Mesendoderm (in vitro differentiated cells): Measurements from ENCODE around the gene LMCD1.

Experiments
- DNase-seq: peaks from one replicate; pipeline ENCODE4 v3.0.0; 2013
- H2AK5ac ChIP-seq: 2 replicates; pipeline ENCODE4 v1.6.1; 2013; ENCODE audit warnings: low read length, inconsistent platforms
- H2BK120ac ChIP-seq: 2 replicates; pipeline ENCODE4 v1.6.1; 2013; ENCODE audit warnings: low read depth, mild to moderate bottlenecking, low read length, moderate library complexity, mixed read lengths
- H2BK15ac ChIP-seq: replicated peaks from 2 replicates; pipeline ENCODE4 v1.6.1; 2013; ENCODE audit warnings: low read depth, mild to moderate bottlenecking, moderate library complexity
- H2BK5ac ChIP-seq: 2 replicates; pipeline ENCODE4 v1.6.1; 2013; ENCODE audit warnings: low read length, inconsistent platforms
- H3K18ac ChIP-seq: 2 replicates; pipeline ENCODE4 v1.6.1; 2013; ENCODE audit warnings: mild to moderate bottlenecking, low read length, mixed read lengths
- H3K23ac ChIP-seq: one replicate; pipeline ENCODE4 v1.6.1; 2013; ENCODE audit warnings: low read length
- H3K27ac ChIP-seq: 2 replicates; pipeline ENCODE4 v1.5.1; 2013; ENCODE audit warnings: low read depth, mild to moderate bottlenecking, inconsistent platforms, low read length, moderate library complexity
- H3K27me3 ChIP-seq: 2 replicates; pipeline ENCODE4 v1.6.1; 2013; ENCODE audit warnings: low read length, control low read depth, mild to moderate bottlenecking, inconsistent platforms; ENCODE audit not compliant: insufficient read depth, poor library complexity
- H3K36me3 ChIP-seq: 2 replicates; pipeline ENCODE4 v1.6.1; 2013; ENCODE audit warnings: low read length, inconsistent platforms; ENCODE audit not compliant: control insufficient read depth, insufficient read depth
- H3K4ac ChIP-seq: one replicate; pipeline ENCODE4 v1.6.1; 2013; ENCODE audit warnings: low read depth, mild to moderate bottlenecking, low read length, moderate library complexity
- H3K4me1 ChIP-seq: 2 replicates; pipeline ENCODE4 v1.6.1; 2013; ENCODE audit warnings: low read depth, low read length, inconsistent platforms; ENCODE audit not compliant: control insufficient read depth
- H3K4me2 ChIP-seq: 2 replicates; pipeline ENCODE4 v1.6.1; 2013; ENCODE audit warnings: low read length
- H3K4me3 ChIP-seq: 2 replicates; pipeline ENCODE4 v1.5.1; 2013; ENCODE audit warnings: mild to moderate bottlenecking, low read length
- H3K56ac ChIP-seq: one replicate; pipeline ENCODE4 v1.6.1; 2013; ENCODE audit warnings: low read length
- H3K79me1 ChIP-seq: 2 replicates; pipeline ENCODE4 v1.6.1; 2013; ENCODE audit warnings: low read length, inconsistent platforms
- H3K79me2 ChIP-seq: 2 replicates; pipeline ENCODE4 v1.6.1; 2013; ENCODE audit warnings: mild to moderate bottlenecking, low read length; ENCODE audit not compliant: control insufficient read depth, insufficient read depth
- H3K9ac ChIP-seq: 2 replicates; pipeline ENCODE4 v1.6.1; 2013; ENCODE audit warnings: low read length, inconsistent platforms
- H4K5ac ChIP-seq: one replicate; pipeline ENCODE4 v1.6.1; 2013; ENCODE audit warnings: low read length
- H4K8ac ChIP-seq: one replicate; pipeline ENCODE4 v1.6.1; 2013; ENCODE audit warnings: low read depth, mild to moderate bottlenecking, control low read depth, low read length, moderate library complexity
- WGBS: extraction: QIAGEN DNeasy Blood & Tissue Kit; methylation state at CpG from one replicate; pipeline ENCODE4 v1.1.7; 2013; ENCODE audit warnings: low lambda C conversion rate, missing lambda C conversion rate; ENCODE audit not compliant: insufficient coverage; ENCODE audit errors: extremely low coverage; 5-methylcytosine and 5-hydroxymethylcytosine counted together

The LMCD1 gene

GRCh38 chr3:8593021-8593827 lies 91.6 kb downstream of the LMCD1 start:
- Histone ChIP-seq H3K23ac (no peak overlapping the region), H3K4me1 (no peaks in the 10 kb centered on the region), H3K27ac (no peak overlapping the region), H2BK120ac (no peak overlapping the region), H3K27me3 (no peaks in the 10 kb centered on the region), H3K4me3 (no peak overlapping the region), H3K18ac (no peak overlapping the region), H2BK5ac (no peak overlapping the region), H2AK5ac (no peak overlapping the region), H3K79me1 (no peaks in the 10 kb centered on the region), H3K56ac (no peak overlapping the region), H3K4me2 (no peak overlapping the region), H2BK15ac (no peak overlapping the region), H3K9ac (no peak overlapping the region), H4K5ac (no peak overlapping the region), H4K8ac (no peak overlapping the region), H3K79me2 (no peaks in the 10 kb centered on the region), H3K4ac (no peak overlapping the region), H3K36me3 (no peaks in the 10 kb centered on the region)
- DNase-seq, result no peak
- no CpG with 5 or more reads among the region's 9 CpGs for WGBS

GRCh38 chr3:8595252-8595651 lies 93.6 kb downstream of the LMCD1 start:
- DNase-seq, result no peak
- no peaks in the 10 kb centered on the region for H3K4me1 ChIP-seq
- H3K79me1 ChIP-seq, result no peaks in the 10 kb centered on the region
- H3K27ac ChIP-seq, result no peak overlapping the region
- no peak overlapping the region for H3K18ac ChIP-seq
- no peak overlapping the region for H3K23ac ChIP-seq
- H2BK120ac ChIP-seq, result no peak overlapping the region
- no peak overlapping the region for H2BK15ac ChIP-seq
- H3K79me2 ChIP-seq, result no peaks in the 10 kb centered on the region
- H3K4me3 ChIP-seq, result no peak overlapping the region
- H3K36me3 ChIP-seq, result no peaks in the 10 kb centered on the region
- no peak overlapping the region for H2BK5ac ChIP-seq
- WGBS, result no CpG with 5 or more reads among the region's 3 CpGs
- H4K5ac ChIP-seq, result no peak overlapping the region
- H3K9ac ChIP-seq, result no peak overlapping the region
- no peak overlapping the region for H4K8ac ChIP-seq
- H3K27me3 ChIP-seq, result no peaks in the 10 kb centered on the region
- no peak overlapping the region for H3K4ac ChIP-seq
- no peak overlapping the region for H3K56ac ChIP-seq
- H3K4me2 ChIP-seq, result no peak overlapping the region
- H2AK5ac ChIP-seq, result no peak overlapping the region

GRCh38 chr3:8595695-8596115 lies 94.1 kb downstream of the LMCD1 start:
- Histone ChIP-seq H3K9ac (no peak overlapping the region), H3K4me2 (no peak overlapping the region), H3K56ac (no peak overlapping the region), H3K27me3 (no peaks in the 10 kb centered on the region), H3K4me3 (no peak overlapping the region), H3K4ac (no peak overlapping the region), H2AK5ac (no peak overlapping the region), H3K79me2 (no peaks in the 10 kb centered on the region), H3K27ac (no peak overlapping the region), H2BK120ac (no peak overlapping the region), H3K23ac (no peak overlapping the region), H3K36me3 (no peaks in the 10 kb centered on the region), H2BK15ac (no peak overlapping the region), H3K79me1 (no peaks in the 10 kb centered on the region), H3K4me1 (no peaks in the 10 kb centered on the region), H4K8ac (no peak overlapping the region), H3K18ac (no peak overlapping the region), H4K5ac (no peak overlapping the region), H2BK5ac (no peak overlapping the region)
- WGBS, result no CpG with 5 or more reads among the region's 9 CpGs
- DNase-seq, result no peak

DNA sequence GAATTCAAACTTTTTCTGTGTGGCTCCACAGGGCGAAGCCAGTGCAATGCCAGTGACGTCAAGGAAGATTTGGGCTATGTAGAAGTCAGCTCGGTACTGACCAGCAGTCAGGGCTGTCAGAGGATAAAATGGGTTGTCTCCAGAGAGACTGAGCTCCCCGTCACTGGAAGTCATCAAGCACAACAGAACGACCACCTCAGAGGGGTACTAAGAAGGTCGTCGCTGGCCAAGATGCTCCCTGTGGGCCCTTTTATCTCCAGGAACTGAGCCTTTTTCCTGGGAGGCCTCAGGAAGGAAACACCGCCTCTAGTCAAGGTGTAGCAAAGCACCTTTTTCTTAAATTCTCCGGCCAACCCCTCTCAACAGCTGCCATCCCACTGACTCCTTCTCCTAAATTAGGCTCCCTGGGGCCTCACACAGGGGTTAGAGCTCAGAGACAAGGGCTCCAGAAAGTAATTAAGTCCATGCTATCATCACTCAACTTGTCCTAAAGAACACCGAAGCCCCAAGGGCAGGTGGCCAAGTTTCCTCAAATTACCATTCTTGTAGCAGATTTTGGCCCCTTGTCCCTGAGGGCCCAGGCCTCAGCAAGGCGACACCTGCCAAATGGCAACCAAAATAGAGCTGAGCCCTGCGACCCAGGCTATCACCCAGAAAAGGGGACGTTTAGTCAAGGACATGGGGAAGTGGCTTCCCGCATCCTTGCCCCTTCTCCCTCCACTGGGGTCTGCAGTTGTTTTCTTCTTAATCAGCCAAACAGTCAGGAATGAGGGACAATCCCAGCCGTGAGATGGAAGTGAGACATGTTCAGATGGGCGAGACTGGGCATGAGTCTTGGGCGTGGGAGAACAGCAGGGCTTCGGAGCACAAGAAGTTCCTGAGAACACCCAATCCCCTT lies 94.9 kb downstream of the LMCD1 start:
- H3K56ac ChIP-seq, result no peak overlapping the region
- no peaks in the 10 kb centered on the region for H3K79me2 ChIP-seq
- H3K18ac ChIP-seq, result no peak overlapping the region
- no peak overlapping the region for H3K23ac ChIP-seq
- no peaks in the 10 kb centered on the region for H3K79me1 ChIP-seq
- H3K9ac ChIP-seq, result no peak overlapping the region
- no peak overlapping the region for H4K5ac ChIP-seq
- H3K27ac ChIP-seq, result no peak overlapping the region
- H2BK120ac ChIP-seq, result no peak overlapping the region
- no peak overlapping the region for H3K4me3 ChIP-seq
- H2BK15ac ChIP-seq, result no peak overlapping the region
- no peaks in the 10 kb centered on the region for H3K36me3 ChIP-seq
- no peak for DNase-seq
- no peak overlapping the region for H3K4ac ChIP-seq
- H4K8ac ChIP-seq, result no peak overlapping the region
- H2BK5ac ChIP-seq, result no peak overlapping the region
- H3K4me1 ChIP-seq, result no peaks in the 10 kb centered on the region
- no CpG with 5 or more reads among the region's 18 CpGs for WGBS
- H2AK5ac ChIP-seq, result no peak overlapping the region
- no peak overlapping the region for H3K4me2 ChIP-seq
- H3K27me3 ChIP-seq, result no peaks in the 10 kb centered on the region

GRCh38 chr3:8597219-8597853 lies 95.7 kb downstream of the LMCD1 start:
- no peak overlapping the region for H3K18ac ChIP-seq
- H3K4ac ChIP-seq, result no peak overlapping the region
- no peak overlapping the region for H3K9ac ChIP-seq
- H2AK5ac ChIP-seq, result no peak overlapping the region
- no CpG with 5 or more reads among the region's 7 CpGs for WGBS
- H3K4me3 ChIP-seq, result no peak overlapping the region
- H3K79me1 ChIP-seq, result no peaks in the 10 kb centered on the region
- no peak overlapping the region for H4K5ac ChIP-seq
- H3K27ac ChIP-seq, result no peak overlapping the region
- no peaks in the 10 kb centered on the region for H3K79me2 ChIP-seq
- no peak overlapping the region for H2BK120ac ChIP-seq
- H3K4me2 ChIP-seq, result no peak overlapping the region
- H3K27me3 ChIP-seq, result no peaks in the 10 kb centered on the region
- H3K36me3 ChIP-seq, result no peaks in the 10 kb centered on the region
- no peak overlapping the region for H3K56ac ChIP-seq
- H3K4me1 ChIP-seq, result no peaks in the 10 kb centered on the region
- H4K8ac ChIP-seq, result no peak overlapping the region
- no peak for DNase-seq
- H2BK5ac ChIP-seq, result no peak overlapping the region
- H2BK15ac ChIP-seq, result no peak overlapping the region
- H3K23ac ChIP-seq, result no peak overlapping the region
